ENCODE results near the gene ERBB2. TPM values are rescaled to one million over a fixed set of nuclear protein-coding genes. Genes with fewer than 3 reads are reported as not detected.
A peak's percentile ranks its signal among the peaks of the same experiment; 100 is the strongest.

Gene ERBB2
- total and polyA plus RNA-seq, 9 of the 15 experiments (the other 6 are each of a cell fraction or from before 2014, with no cell fraction given), result 0.74 to 5.6 (median 3.3) TPM

DNA sequence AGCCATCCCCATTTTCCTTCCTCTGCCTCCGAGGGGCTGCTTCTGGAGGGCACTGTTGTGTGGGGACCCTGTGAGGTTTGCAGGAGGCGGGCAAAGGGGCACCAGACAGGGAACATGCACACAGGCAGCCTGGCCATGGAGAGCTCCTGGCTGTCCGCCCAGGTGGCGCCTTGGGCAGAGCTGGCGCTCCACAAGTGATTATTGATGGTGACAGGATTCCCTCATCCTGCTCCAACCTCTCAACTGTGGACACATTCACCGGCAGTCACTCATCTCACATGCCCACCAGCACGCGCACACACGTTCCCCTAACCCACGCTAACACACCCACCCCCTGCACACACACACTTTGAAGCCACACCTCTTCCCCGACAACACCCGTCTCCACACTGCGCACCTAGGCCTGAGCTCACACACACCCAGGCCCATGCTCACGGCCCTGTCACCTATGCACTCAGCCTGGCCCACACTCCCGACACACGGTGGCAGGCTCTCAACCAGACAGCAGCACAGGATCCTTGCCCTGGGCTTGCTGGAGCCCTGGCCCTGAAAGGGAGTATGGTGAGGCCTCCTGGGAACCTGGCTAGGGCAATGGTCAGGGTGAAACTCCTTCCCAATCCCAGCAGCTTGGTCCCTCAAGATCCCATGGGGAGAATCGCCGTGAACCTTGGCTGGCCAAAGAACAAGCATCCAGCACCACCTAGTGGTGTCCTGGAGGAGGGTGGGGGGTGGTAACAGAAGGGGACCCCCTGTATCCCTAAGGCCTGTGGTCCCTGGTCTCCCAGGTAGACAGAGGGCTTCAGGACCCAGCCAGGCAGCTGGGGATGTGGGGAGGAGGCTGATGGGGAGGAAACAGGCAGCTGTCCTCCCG, 28.0 kb upstream of the ERBB2 start (continued):
- TF ChIP-seq TGIF2 (CRISPR knock-in tag; IDR thresholded peaks at IDR 0.05) (no peak), MEF2A (IDR thresholded peaks at IDR 0.05; ENCODE audit: control insufficient read depth, low read depth, low read length) (no peak), HDAC2 (IDR thresholded peaks at IDR 0.05) (no peak), CC2D1A (IDR thresholded peaks at IDR 0.05) (peak; percentile 69), KAT7 (CRISPR knock-in tag; IDR thresholded peaks at IDR 0.05; ENCODE audit: borderline replicate concordance) (no peak), CTBP1 (IDR thresholded peaks at IDR 0.05; ENCODE audit: borderline replicate concordance) (0 out of 2 replicates have a peak, but pooled peaks have one; percentile 39), CHD1 (IDR thresholded peaks at IDR 0.05; ENCODE audit: low read length) (no peak), TSC22D4 (tag; IDR thresholded peaks at IDR 0.05) (no peak), ZBTB7A (IDR thresholded peaks at IDR 0.05; ENCODE audit: borderline replicate concordance, control insufficient read depth, low read depth, low read length) (peak; percentile 97)
- TF ChIP-seq, protein P1, sequence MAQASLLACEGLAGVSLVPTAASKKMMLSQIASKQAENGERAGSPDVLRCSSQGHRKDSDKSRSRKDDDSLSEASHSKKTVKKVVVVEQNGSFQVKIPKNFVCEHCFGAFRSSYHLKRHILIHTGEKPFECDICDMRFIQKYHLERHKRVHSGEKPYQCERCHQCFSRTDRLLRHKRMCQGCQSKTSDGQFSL (CRISPR knock-in tag; IDR thresholded peaks at IDR 0.05), result peak; percentile 92
- TF ChIP-seq, protein P1 (tag; IDR thresholded peaks at IDR 0.05), result peak in 1 of 2 experiments; percentile 73; a peak in 2 of 4 replicates
- TF ChIP-seq, protein P2, sequence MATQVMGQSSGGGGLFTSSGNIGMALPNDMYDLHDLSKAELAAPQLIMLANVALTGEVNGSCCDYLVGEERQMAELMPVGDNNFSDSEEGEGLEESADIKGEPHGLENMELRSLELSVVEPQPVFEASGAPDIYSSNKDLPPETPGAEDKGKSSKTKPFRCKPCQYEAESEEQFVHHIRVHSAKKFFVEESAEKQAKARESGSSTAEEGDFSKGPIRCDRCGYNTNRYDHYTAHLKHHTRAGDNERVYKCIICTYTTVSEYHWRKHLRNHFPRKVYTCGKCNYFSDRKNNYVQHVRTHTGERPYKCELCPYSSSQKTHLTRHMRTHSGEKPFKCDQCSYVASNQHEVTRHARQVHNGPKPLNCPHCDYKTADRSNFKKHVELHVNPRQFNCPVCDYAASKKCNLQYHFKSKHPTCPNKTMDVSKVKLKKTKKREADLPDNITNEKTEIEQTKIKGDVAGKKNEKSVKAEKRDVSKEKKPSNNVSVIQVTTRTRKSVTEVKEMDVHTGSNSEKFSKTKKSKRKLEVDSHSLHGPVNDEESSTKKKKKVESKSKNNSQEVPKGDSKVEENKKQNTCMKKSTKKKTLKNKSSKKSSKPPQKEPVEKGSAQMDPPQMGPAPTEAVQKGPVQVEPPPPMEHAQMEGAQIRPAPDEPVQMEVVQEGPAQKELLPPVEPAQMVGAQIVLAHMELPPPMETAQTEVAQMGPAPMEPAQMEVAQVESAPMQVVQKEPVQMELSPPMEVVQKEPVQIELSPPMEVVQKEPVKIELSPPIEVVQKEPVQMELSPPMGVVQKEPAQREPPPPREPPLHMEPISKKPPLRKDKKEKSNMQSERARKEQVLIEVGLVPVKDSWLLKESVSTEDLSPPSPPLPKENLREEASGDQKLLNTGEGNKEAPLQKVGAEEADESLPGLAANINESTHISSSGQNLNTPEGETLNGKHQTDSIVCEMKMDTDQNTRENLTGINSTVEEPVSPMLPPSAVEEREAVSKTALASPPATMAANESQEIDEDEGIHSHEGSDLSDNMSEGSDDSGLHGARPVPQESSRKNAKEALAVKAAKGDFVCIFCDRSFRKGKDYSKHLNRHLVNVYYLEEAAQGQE (IDR thresholded peaks at IDR 0.05; ENCODE audit: borderline replicate concordance), result peak; percentile 78
- TF ChIP-seq, protein P2 (CRISPR knock-in tag; IDR thresholded peaks at IDR 0.05; ENCODE audit: low read depth), result no peak
- TF ChIP-seq, protein P3, sequence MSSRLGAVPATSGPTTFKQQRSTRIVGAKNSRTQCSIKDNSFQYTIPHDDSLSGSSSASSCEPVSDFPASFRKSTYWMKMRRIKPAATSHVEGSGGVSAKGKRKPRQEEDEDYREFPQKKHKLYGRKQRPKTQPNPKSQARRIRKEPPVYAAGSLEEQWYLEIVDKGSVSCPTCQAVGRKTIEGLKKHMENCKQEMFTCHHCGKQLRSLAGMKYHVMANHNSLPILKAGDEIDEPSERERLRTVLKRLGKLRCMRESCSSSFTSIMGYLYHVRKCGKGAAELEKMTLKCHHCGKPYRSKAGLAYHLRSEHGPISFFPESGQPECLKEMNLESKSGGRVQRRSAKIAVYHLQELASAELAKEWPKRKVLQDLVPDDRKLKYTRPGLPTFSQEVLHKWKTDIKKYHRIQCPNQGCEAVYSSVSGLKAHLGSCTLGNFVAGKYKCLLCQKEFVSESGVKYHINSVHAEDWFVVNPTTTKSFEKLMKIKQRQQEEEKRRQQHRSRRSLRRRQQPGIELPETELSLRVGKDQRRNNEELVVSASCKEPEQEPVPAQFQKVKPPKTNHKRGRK (tag; IDR thresholded peaks at IDR 0.05), result no peak
- TF ChIP-seq, protein P4, sequence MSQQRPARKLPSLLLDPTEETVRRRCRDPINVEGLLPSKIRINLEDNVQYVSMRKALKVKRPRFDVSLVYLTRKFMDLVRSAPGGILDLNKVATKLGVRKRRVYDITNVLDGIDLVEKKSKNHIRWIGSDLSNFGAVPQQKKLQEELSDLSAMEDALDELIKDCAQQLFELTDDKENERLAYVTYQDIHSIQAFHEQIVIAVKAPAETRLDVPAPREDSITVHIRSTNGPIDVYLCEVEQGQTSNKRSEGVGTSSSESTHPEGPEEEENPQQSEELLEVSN (IDR thresholded peaks at IDR 0.05; ENCODE audit: borderline replicate concordance in 1 of 2, extremely low read depth in 1 of 2, insufficient read depth in 1 of 2, insufficient read length in 1 of 2, low read depth in 1 of 2, low read length in 1 of 2, poor library complexity in 1 of 2, severe bottlenecking in 1 of 2), result no peak
